ENCODE data around the gene USH2A. TPM values are rescaled to one million over a fixed set of nuclear protein-coding genes. Genes with fewer than 3 reads are reported as not detected.

USH2A gene
- total RNA-seq, 4 donors from 2014 or later: under 0.01 to 2.0 (median 0.22) TPM; not detected in 1

- Histone ChIP-seq H3K4me1 (no peaks in the 10 kb centered on the region), H3K36me3 (no peaks in the 10 kb centered on the region), H3K27me3 (no peaks in the 10 kb centered on the region), H3K27ac (no peak overlapping the region), H3K9me3 (no peaks in the 10 kb centered on the region), H3K4me3 (replicated peaks in 1 of 3) (no peak overlapping the region)
- TF ChIP-seq POLR2A (IDR thresholded peaks at IDR 0.05) (no peak), CTCF (IDR thresholded peaks at IDR 0.05) (no peak)
- WGBS, 2 donors: 76 to 84% methylated on average over 2 of the region's 2 CpGs
- DNase-seq: no peak
- intact Hi-C loops (cut with DNase I): no loop called here
These were observed 9.9 kb upstream of the USH2A start for GRCh38 chr1:216433175-216433574.

- Histone ChIP-seq H3K36me3 (no peaks in the 10 kb centered on the region), H3K27me3 (no peaks in the 10 kb centered on the region), H3K9me3 (no peaks in the 10 kb centered on the region), H3K27ac (no peak overlapping the region), H3K4me3 (replicated peaks in 1 of 3) (no peak overlapping the region), H3K4me1 (no peaks in the 10 kb centered on the region)
- no peak for DNase-seq
- 81 to 85% methylated on average over 2 of the region's 2 CpGs for WGBS, 2 donors
- intact Hi-C loops (cut with DNase I): no loop called here
- TF ChIP-seq POLR2A (IDR thresholded peaks at IDR 0.05): no peak
These were observed 7.5 kb upstream of the USH2A start for GRCh38 chr1:216430744-216431143.

GRCh38 chr1:216425577-216425976 lies 2.3 kb upstream of the USH2A start:
- TF ChIP-seq POLR2A (IDR thresholded peaks at IDR 0.05) (no peak), CTCF (IDR thresholded peaks at IDR 0.05) (no peak)
- no peak overlapping the region for H3K4me3 ChIP-seq (replicated peaks in 1 of 3)
- intact Hi-C loops (cut with DNase I): no loop called here
- no peak for DNase-seq
- H3K9me3 ChIP-seq: no peaks in the 10 kb centered on the region
- no peaks in the 10 kb centered on the region for H3K36me3 ChIP-seq
- no peaks in the 10 kb centered on the region for H3K4me1 ChIP-seq
- no peak overlapping the region for H3K27ac ChIP-seq
- no peaks in the 10 kb centered on the region for H3K27me3 ChIP-seq
- WGBS, 2 donors: 65 to 77% methylated on average over 5 of the region's 5 CpGs

- WGBS, 2 donors: 40 to 48% methylated on average over 1 of the region's 1 CpG
- DNase-seq: no peak
- no peaks in the 10 kb centered on the region for H3K4me1 ChIP-seq
- H3K27ac ChIP-seq: no peak overlapping the region
- H3K4me3 ChIP-seq (replicated peaks in 1 of 3): no peak overlapping the region
- intact Hi-C loops (cut with DNase I): no loop called here
- H3K9me3 ChIP-seq: no peaks in the 10 kb centered on the region
- no peaks in the 10 kb centered on the region for H3K27me3 ChIP-seq
- no peaks in the 10 kb centered on the region for H3K36me3 ChIP-seq
- TF ChIP-seq CTCF (IDR thresholded peaks at IDR 0.05): no peak
- no peak for TF ChIP-seq POLR2A (IDR thresholded peaks at IDR 0.05)
These were observed 2.5 kb downstream of the USH2A start for GRCh38 chr1:216420746-216421145.

GRCh38 chr1:216420263-216420662 lies 3.0 kb downstream of the USH2A start:
- Histone ChIP-seq H3K4me1 (no peaks in the 10 kb centered on the region), H3K9me3 (no peaks in the 10 kb centered on the region), H3K27ac (no peak overlapping the region), H3K27me3 (no peaks in the 10 kb centered on the region), H3K4me3 (replicated peaks in 1 of 3) (no peak overlapping the region), H3K36me3 (no peaks in the 10 kb centered on the region)
- WGBS, 2 donors: 29 to 37% methylated on average over 2 of the region's 2 CpGs
- intact Hi-C loops (cut with DNase I): no loop called here
- DNase-seq: no peak
- TF ChIP-seq POLR2A (IDR thresholded peaks at IDR 0.05) (no peak), CTCF (IDR thresholded peaks at IDR 0.05) (no peak)

GRCh38 chr1:216416488-216416887 lies 6.8 kb downstream of the USH2A start:
- intact Hi-C loops (cut with DNase I): no loop called here
- WGBS, 2 donors: 65 to 80% methylated on average over 1 of the region's 1 CpG

More at GRCh38 chr1:216416488-216416887, 6.8 kb downstream of the USH2A start:
- H3K9me3 ChIP-seq: no peaks in the 10 kb centered on the region
- no peaks in the 10 kb centered on the region for H3K4me1 ChIP-seq
- no peak overlapping the region for H3K27ac ChIP-seq
- H3K27me3 ChIP-seq: no peaks in the 10 kb centered on the region
- H3K4me3 ChIP-seq (replicated peaks in 1 of 3): no peak overlapping the region
- DNase-seq: no peak
- no peaks in the 10 kb centered on the region for H3K36me3 ChIP-seq
- TF ChIP-seq CTCF (IDR thresholded peaks at IDR 0.05) (no peak), POLR2A (IDR thresholded peaks at IDR 0.05) (no peak)
